Skin epidermis (tissue), 12 donors: ENCODE results near the gene MTA1.
A peak's percentile ranks its signal among the peaks of the same experiment; 100 is the strongest.

Source experiments
- H3K27ac ChIP-seq, 21 experiments: fragments of 200-600 bp; sonication (generic) in 11 of 21; one replicate each; pipeline ENCODE4 v1.5.0; 2020; ENCODE audit warnings: mild to moderate bottlenecking in 3 of 21, inconsistent platforms in 2 of 21, moderate library complexity in 2 of 21
- H3K4me3 ChIP-seq, 7 experiments: fragments of 200-600 bp; sonication (generic) in 2 of 7; one replicate each; pipeline ENCODE4 v1.5.0; 2020; ENCODE audit warnings: inconsistent platforms in 2 of 7, mild to moderate bottlenecking in 2 of 7, moderate library complexity in 1 of 7

Gene MTA1

DNA sequence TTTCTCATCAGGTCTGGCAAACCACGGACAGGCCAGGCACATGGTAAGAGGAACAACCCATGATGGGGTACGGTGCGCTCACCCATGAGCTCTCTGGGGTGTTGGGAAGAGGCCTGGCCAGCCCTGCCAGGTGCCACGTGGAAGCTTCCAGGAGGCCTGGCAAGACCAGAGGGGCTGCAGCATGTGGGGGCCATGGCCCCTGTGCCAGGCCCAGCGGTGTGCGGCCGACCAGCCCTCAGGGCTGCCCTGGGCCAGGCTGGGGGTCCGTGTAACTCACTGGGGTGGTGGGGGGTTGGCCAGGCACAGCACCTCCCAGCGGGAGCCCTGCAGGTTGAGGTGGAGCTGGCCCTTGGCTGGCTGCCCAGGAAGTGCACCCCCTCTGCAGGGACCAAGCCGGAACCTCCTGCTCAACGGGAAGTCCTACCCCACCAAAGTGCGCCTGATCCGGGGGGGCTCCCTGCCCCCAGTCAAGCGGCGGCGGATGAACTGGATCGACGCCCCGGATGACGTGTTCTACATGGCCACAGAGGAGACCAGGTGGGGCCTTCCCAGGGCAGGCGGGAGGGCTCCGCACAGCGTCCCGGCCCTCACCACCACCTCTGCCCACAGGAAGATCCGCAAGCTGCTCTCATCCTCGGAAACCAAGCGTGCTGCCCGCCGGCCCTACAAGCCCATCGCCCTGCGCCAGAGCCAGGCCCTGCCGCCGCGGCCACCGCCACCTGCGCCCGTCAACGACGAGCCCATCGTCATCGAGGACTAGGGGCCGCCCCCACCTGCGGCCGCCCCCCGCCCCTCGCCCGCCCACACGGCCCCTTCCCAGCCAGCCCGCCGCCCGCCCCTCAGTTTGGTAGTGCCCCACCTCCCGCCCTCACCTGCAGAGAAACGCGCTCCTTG lies 50.1 kb downstream of the MTA1 start:
- Histone ChIP-seq H3K4me3 (no peak overlapping the region), H3K27ac (peak overlapping the region in 4 of 21 experiments; percentile 20 to 73 (median 36))

DNA sequence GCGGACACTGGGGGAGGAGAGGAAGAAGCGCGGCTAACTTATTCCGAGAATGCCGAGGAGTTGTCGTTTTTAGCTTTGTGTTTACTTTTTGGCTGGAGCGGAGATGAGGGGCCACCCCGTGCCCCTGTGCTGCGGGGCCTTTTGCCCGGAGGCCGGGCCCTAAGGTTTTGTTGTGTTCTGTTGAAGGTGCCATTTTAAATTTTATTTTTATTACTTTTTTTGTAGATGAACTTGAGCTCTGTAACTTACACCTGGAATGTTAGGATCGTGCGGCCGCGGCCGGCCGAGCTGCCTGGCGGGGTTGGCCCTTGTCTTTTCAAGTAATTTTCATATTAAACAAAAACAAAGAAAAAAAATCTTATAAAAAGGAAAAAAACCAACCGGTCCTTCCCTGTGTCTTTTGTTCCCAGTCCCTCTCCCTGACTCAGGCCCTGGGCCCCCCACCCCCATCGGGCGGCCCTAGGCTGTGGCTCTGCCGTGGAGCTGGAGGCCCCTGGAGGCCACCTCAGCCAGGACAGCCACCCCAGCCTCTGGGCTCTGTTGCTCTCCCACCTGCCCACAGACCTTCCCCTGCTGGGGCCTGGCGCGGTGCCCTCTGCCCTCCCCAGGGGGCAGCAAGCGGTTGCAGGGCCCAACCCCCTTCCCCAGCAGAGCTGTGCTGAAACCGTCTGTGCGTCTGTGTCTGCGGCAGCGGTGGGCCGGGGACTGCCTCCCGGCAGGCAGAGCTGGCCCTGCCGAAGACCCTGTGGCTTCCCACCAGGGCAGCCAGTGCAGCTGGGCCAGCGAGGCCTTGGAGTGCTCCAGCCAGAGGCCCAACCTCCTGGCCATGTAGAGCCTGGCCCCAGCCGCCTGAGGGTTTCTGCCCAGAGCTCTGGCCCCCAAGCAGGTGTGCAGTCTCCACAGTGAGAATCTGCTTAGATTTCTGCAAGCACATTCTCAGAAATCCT lies 51.0 kb downstream of the MTA1 start:
- Histone ChIP-seq H3K4me3 (no peak overlapping the region), H3K27ac (no peak overlapping the region)

DNA sequence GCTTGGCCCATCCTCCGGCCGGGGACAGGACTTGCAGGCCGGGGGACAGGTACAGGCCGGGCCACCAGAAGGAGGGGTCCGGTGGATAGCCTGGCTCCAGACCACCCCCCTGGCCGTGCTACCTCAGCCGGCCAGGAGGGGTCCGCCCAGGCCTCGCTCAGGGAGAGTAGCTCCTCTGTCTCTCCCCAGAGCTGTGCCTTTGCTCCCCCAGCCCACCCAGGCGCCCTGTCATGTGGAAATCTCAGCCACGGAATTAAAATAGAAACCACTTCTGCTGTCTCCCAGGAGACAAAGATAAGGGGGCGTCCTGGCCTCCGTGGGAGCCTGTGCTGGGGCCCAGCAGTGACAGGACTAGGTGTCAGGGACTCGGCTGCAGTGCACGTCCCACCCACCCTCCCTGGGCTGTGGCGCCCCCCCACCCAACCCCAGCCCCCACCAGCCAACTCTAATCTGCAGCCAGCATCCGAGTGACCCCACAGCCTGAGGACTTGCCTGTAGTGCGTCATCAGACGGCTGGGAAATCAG lies 51.7 kb downstream of the MTA1 start:
- H3K27ac ChIP-seq, result peak overlapping the region in 3 of 21 experiments; percentile 23 to 96 (median 26)
- H3K4me3 ChIP-seq, result no peak overlapping the region

DNA sequence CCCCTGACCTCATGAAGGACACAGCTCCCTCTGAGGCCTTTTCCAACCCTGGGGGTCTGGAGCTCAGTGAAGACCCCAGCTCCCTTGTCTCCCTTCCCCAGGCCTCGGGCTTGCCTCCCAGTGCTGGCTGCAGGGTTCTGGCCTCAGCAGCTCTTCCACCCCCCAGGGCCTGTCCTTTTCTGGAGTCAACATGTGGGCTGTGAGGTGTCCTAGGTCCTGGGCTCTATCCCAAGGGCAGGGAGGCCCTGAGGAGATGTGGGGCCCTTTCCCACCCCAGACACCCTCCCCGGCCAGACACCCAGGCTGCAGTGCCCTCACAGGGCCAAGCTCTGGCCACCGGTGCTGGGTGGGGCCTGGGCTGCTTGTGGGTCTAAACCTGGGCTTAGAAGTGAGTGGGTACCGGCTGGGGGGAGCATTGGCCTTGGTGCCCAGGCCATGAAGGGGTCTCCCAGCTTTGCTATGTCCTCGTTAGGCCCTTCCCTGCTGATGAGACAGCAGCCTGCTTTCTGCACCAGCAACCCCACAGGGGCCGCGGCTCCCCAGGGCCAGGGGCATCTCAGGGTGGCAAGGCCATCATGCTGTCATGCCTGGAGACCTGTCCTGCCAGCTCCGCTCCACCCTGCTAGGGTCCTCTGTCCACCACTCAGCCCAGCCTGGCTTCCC lies 52.3 kb downstream of the MTA1 start:
- Histone ChIP-seq H3K4me3 (no peak overlapping the region), H3K27ac (peak overlapping the region in 4 of 21 experiments; percentile 17 to 96 (median 24))

DNA sequence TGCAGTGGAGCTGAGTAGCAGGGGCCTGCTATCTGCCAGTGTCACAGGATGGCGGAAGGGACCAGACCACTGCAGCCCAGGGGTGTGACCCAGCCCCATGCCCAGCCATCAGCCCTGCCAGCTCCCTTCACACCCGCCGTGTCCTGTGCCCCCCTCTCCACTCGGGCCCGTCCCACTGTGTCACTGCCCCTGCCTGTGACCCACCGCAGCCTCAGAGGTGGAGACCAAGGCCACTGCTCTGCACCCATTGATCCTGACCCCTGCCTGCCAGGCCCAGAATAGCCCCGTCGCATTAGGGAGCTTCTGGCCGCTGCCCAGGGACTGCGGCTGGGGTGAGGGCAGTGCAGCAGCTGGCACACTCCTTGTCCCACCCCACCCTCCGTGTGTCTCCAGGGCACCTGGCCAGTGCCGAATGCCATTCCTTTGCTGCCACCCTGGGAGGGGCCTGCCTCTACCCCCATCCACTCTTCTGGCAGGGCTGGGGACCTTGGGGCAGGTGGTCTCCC lies 52.9 kb downstream of the MTA1 start:
- no peak overlapping the region for H3K4me3 ChIP-seq

DNA sequence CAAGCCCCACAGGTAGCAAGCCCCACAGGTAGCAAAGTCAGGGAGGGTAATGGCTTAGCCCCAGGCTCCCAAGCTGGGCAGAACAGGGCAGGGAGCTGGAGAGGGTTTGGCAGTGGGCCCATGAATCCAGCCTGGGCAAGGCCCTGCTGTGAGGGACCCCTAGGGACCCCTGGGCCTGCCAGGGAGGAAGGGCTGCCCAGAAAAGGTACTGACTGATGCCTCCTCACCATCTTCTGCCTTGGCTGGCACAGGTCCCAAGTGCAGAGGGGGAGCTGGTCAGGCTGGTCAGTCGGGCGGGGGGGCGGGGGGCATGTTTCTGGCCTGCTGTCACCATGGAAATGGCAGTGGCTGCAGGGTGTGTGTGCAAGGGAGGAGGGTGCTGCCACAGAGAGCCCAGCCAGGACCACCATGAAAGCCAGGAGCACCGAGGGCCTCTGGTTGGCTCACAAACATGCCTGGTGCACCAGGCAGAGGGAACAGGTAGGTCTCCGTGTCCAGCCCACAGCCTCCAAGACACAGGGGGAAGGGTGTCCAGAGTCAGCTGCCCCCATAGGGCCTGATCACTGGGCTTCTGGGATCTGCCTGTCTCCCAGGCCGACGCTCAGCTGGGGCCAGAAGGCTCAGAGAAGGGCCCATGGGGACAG lies 53.5 kb downstream of the MTA1 start:
- peak overlapping the region in 4 of 7 experiments; percentile 57 to 88 (median 68) for H3K4me3 ChIP-seq
- peak overlapping the region in 19 of 21 experiments; percentile 34 to 96 (median 79) for H3K27ac ChIP-seq

More for the DNA sequence above, 52.9 kb downstream of the MTA1 start:
- H3K27ac ChIP-seq, result peak overlapping the region in 3 of 21 experiments; percentile 23 to 96 (median 25)

DNA sequence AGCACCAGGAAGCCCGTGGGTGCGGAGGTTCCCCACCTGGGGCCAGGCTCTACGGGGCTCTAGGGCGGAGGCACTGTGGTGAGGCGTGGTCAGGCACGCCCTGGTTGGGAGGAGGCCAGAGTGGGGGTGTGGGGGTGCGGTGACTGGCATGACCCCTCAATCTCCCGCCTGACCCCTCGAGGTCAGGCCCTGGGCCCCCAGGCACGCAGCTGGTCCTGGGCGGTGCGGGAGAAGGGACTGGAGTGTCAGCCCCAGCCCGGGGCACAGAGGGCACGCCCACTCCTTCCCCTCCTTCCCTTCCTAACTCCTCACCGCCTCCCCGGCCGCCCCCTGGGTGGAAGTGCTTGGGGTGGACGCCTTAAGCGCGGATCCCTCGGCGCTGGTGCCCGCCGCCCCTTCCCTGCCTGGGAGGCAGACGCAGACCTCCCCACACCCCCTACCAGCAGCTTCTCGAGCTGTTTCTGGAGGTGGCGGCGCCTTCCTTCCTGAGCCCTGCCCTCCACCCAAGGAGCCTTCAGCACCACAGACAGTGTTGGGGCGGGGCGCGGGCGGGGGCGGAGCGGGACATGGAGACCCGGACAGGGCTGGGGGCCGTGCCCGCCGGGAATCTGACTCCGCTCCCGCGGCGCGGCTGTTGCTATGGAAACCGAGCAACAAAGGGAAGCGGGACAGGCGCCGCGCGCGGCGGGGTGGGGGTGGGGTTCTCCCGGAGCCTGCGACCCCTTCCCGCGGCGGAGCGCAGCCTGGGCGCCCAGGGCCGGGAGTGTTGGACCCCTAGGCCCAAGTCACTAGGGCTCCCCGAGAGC lies 54.3 kb downstream of the MTA1 start:
- peak overlapping the region; percentile 34 to 96 (median 78) for H3K27ac ChIP-seq
- peak overlapping the region; percentile 51 to 88 (median 57) for H3K4me3 ChIP-seq

DNA sequence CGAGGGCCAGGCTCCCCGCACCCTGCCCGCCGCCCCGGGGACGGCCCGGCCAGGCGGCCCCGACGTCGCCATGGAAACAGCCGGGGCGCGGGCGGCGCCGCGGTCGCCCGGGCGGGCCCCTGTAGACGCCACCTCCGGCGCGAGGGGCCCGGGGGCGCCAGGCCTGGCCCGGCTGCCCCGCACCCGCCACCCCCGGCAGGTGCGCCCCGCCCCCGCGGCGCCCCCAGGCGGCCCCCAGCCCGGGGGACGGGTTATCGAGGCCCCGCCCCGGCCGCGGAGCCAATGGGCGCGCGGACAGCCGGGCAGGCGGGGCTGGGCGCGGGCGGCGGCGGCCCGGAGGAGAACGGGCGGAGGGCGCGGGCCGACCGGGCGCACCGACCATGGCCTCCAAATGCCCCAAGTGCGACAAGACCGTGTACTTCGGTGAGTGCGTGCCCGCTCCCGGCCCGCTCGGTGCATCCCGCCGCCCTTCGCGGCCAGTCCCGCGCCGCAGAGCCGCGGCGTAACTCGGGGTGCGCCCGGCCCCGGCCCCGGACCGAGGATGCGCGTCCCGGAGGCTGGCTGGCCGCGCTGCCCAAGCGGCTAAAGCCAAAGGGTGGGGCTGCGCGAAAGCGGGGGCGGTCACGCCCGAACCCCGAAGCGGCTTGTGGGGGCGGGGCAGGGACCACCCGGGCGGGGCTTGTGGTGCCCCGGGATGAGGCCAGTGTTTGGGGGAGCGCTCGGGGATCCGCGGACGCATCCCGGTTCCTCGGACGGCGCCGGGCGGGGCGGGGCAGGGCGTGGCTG lies 55.0 kb downstream of the MTA1 start, which contains the start of gene CRIP2:
TSS of gene CRIP2 (plus strand) at position 339 of the 786 bp plus-strand sequence. CDS start at position 381, 42 bp downstream.
- Histone ChIP-seq H3K27ac (peak within 1 kb of the TSS; percentile 75 to 98 (median 90)), H3K4me3 (peak within 1 kb of the TSS; percentile 57 to 88 (median 73))

DNA sequence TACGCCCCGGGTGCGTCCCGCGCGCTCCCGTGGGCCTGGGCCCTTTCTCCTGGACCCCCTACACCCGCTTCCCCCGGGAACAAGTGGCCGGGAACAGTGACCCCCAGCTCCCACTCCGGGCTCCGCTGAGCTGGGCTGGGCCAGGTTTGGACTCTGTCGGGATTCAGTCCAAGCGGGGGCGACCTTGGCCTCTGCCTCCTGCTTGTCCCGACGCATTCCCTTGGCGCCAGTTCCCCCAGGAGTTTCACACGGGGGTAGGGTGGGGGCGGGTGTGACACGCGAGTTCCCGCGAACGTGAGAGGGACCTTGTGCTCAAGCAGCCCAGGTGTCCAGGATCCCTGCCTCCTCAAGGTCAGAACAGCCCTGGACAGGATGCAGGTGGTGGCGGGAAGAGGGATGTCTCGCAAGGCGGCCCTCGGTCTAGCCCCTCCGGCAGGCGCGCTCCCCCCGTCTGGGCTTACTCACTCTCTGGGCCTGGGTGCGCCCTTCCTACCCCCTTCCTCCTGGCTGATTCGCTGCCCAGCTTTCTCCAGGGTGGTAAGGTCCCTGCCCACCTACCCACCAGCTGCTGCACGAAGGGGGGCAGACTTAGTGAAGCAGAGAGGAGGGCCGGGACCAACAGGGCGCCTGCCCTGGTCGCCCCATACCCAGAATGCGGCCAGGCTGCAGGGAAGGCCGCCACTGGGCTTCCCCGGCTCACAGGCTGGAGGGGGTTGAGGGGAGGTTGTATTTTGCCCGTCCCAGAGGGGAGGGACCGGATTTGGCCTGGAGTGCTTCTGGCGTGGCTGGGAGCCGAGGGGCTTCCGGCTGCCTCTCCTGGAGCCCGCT lies 55.9 kb downstream of the MTA1 start:
- peak overlapping the region; percentile 57 to 88 (median 73) for H3K4me3 ChIP-seq
- H3K27ac ChIP-seq, result peak overlapping the region; percentile 75 to 98 (median 90)

DNA sequence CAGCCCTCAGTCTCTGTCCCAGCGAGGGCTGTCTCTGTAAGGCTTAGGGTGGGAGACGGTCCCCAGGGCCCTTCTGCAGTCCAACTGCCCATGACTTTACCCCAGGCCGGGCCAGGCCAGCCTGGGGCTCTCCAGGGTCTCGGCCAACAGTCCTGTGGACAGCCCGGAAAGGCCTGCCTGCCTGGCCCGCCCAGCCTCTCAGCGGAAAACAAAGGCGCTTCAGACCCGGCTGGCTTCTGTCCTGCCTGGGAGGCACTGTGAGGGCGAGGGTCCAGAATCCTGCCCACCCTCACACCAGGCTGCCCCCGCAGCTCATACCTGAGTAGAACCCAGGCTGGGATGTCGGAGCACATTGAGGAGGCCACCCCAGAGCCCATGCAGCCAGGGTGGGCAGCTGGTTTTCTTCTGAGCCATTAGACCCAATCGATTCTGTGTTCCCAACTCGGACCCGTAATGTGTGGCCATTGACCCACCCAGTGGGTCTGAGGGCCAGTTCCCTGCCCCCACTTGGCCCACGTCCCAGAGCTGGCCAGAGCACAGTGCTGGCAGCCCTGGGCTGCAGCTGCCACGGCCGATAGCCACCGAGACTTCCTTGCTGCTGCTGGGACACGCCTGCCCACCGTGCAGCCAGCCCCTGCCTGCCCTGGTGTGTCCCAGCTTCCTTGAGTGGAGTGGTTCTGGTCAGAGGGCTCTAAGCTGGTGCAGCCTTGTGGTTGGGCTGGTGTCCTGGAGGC lies 56.6 kb downstream of the MTA1 start:
- H3K27ac ChIP-seq, result peak overlapping the region; percentile 75 to 98 (median 90)
- H3K4me3 ChIP-seq, result peak overlapping the region; percentile 57 to 88 (median 73)

DNA sequence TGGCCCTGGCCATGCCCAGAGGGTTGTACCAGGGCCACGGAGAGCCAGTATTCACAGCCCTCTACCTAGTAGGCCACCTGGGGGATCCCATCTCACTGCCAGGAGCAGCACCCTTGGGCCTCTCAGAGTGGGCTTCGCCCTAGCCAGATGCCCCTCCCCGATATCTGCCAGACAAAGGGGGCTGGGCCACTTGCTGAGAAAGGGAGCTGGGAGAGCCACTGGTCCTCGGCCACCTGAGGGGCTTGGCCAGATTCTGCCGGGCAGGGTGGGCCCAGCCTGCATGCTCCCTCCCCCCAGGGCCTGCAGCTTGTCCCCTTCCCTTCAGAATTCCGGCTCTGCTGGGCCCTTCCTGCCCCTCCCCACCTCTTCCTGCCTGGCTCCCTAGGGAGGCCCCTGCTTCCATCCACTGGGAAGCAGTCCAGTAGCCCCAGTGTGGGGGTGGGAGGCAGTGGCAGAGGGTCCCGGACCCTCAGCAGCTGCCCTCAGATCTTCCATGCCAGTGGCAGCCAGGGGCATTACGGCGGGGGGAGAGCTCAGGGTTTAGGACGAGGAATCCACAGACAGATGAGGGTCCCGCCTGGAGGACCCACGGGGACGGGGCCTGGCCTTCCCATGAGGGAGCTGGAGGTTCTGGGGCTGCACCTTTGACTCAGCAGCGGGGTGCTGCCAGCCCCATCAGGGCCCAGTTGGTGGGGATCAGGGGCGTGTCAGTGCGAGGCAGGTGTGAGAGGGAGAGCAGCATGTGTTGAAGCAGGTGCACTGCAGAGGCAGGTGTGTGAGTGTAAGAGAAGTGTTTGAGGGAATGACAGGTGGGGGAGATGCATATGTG lies 57.4 kb downstream of the MTA1 start:
- Histone ChIP-seq H3K4me3 (peak overlapping the region; percentile 57 to 88 (median 73)), H3K27ac (peak overlapping the region in 20 of 21 experiments; percentile 75 to 98 (median 90))

DNA sequence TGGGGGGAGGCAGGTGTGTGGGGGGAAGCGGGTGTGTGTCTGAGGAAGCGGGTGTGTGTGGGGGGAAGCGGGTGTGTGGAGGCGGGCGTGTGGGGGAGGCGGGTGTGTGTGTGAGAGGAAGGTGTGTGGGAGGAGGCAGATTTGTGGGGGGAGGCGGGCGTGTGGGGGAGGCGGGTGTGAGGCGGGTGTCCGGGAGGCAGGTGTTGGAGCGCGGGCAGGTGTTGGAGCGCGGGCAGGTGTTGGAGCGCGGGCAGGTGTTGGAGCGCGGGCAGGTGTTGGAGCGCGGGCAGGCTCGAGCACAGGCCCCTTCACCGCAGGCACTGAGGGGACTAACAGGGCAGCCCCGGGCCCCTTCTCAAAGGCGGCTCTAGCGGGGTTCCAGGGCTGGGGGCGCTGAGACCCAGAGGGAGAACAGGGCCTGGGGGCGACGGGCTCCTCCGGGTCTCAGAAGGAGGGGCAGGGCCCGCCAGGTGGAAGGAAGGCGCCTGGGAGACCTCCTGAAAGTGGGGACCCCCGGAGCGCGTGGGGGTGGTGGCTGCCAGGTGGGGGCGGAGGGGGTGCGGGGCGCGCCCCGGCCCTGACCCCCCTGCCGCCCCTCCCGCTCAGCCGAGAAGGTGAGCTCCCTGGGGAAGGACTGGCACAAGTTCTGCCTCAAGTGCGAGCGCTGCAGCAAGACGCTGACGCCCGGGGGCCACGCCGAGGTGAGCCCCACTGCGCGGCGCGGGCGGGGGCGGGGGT lies 58.2 kb downstream of the MTA1 start:
- peak overlapping the region in 9 of 21 experiments; percentile 29 to 98 (median 83) for H3K27ac ChIP-seq
- peak overlapping the region in 1 of 7 experiments; percentile 7 for H3K4me3 ChIP-seq

DNA sequence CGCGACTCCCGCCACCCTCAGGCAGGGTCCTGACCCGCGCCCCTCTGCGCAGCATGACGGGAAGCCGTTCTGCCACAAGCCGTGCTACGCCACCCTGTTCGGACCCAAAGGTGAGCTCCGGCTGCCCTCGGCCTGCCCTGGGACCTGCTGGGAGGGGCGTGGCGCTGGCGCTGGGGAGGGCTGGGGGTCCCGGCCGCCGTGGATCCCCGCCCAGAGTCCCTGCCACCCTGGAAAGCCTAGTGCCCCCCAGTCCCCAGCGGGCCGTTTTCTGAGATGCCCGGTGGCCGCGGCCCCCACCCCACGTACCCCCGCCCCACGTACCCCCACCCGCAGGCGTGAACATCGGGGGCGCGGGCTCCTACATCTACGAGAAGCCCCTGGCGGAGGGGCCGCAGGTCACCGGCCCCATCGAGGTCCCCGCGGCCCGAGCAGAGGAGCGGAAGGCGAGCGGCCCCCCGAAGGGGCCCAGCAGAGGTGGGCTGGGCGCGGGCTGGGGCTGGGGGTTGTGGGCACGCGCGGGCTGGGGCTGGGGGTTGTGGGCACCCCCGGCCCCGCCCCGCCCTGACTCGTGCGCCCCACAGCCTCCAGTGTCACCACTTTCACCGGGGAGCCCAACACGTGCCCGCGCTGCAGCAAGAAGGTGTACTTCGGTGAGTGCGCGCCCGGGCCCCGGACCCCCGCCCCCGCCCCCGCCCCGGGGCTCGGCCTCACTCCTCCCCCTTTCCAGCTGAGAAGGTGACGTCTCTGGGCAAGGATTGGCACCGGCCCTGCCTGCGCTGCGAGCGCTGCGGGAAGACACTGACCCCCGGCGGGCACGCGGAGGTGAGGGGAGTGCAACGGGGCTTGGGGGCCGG lies 59.0 kb downstream of the MTA1 start:
- Histone ChIP-seq H3K4me3 (peak overlapping the region in 1 of 7 experiments; percentile 7), H3K27ac (peak overlapping the region in 7 of 21 experiments; percentile 12 to 62 (median 38))
